GM12878 (cell line): ENCODE results near the gene ADCY2. TPM values are rescaled to one million over a fixed set of nuclear protein-coding genes. Genes with fewer than 3 reads are reported as not detected.

Experiments used
- CBX3 ChIP-seq: fragments of 200-600 bp; sonication (generic); IDR thresholded peaks from 2 replicates; pipeline ENCODE4 v1.6.1; 2016; ENCODE audit warnings: low read depth, borderline replicate concordance
- EED ChIP-seq: sonication (generic); IDR thresholded peaks from 2 replicates; pipeline ENCODE4 v1.6.1; 2016; ENCODE audit warnings: antibody characterized with exemption, low read depth
- IKZF1 ChIP-seq: fragments of 450-650 bp; conservative IDR thresholded peaks from 2 replicates; pipeline ENCODE4 v1.6.1; 2017; ENCODE audit warnings: antibody characterized with exemption, mild to moderate bottlenecking
- IRF5 ChIP-seq: fragments of 450-650 bp; IDR thresholded peaks from 2 replicates; pipeline ENCODE4 v1.6.1; 2017; ENCODE audit warnings: borderline replicate concordance
- MYB ChIP-seq: fragments of 150-350 bp; IDR thresholded peaks from 2 replicates; pipeline ENCODE4 v1.6.1; 2014; ENCODE audit warnings: mild to moderate bottlenecking, low read depth, low read length, borderline replicate concordance
- NFYA ChIP-seq: IDR thresholded peaks from 2 replicates; pipeline ENCODE4 v1.6.1; 2011; ENCODE audit warnings: low read depth, mild to moderate bottlenecking, low read length, improper control_type of control experiment, borderline replicate concordance
- PAX5 ChIP-seq: IDR thresholded peaks from 2 replicates; pipeline ENCODE4 v1.6.1; 2011; ENCODE audit warnings: low read depth, low read length, borderline replicate concordance
- RAD21 ChIP-seq: IDR thresholded peaks from 2 replicates; pipeline ENCODE4 v1.6.1; 2011; ENCODE audit warnings: mild to moderate bottlenecking, low read depth, low read length, moderate library complexity; ENCODE audit not compliant: insufficient read depth
- SMARCA5 ChIP-seq: fragments of 450-650 bp; IDR thresholded peaks from 2 replicates; pipeline ENCODE4 v1.6.1; 2017; ENCODE audit warnings: mild to moderate bottlenecking
- YY1 ChIP-seq: IDR thresholded peaks from 2 replicates; pipeline ENCODE4 v1.6.1; 2011; ENCODE audit warnings: low read depth, mild to moderate bottlenecking, low read length
- polyA plus RNA-seq, 11 experiments: library from polyadenylated mRNA; depleted of rRNA in 4 of 11; unstranded in 6 of 11; stranded (reverse) in 5 of 11; fragments of >200 nt; fragmentation: Nextera tagmentation in 4 of 11; fragmentation: Illumina TruSeq in 1 of 11; extraction: Ambion mirVana in 4 of 11; extraction: Trizol in 1 of 11; gene quantifications; 1 replicate in 1 of 11; 2 replicates in 10 of 11; pipeline versions ENCODE4 v1.2.1 to v1.2.3, GENCODE V29; 2011 to 2016; ENCODE audit warnings: inconsistent platforms in 2 of 11, missing spikeins in 2 of 11, low read depth in 1 of 11
- total RNA-seq, 4 experiments: library from RNA; depleted of rRNA in 3 of 4; stranded (reverse); fragments of >200 nt in 3 of 4; fragmentation: Illumina TruSeq in 1 of 4; extraction: Trizol in 1 of 4; gene quantifications; 2 replicates each; pipeline versions ENCODE4 v1.2.1 to v1.2.3, GENCODE V29; 2013 to 2021
- TF ChIP-seq, protein P1 (sequence below): IDR thresholded peaks from 2 replicates; pipeline ENCODE4 v1.6.1; 2011; ENCODE audit warnings: low read depth, mild to moderate bottlenecking, low read length, moderate library complexity, borderline replicate concordance; ENCODE audit errors: extremely low read depth

Gene ADCY2
- total and polyA plus RNA-seq, 10 of the 15 experiments (the other 5 are each of a cell fraction or from before 2014, with no cell fraction given): 0.07 to 0.26 TPM; not detected in 8

DNA sequence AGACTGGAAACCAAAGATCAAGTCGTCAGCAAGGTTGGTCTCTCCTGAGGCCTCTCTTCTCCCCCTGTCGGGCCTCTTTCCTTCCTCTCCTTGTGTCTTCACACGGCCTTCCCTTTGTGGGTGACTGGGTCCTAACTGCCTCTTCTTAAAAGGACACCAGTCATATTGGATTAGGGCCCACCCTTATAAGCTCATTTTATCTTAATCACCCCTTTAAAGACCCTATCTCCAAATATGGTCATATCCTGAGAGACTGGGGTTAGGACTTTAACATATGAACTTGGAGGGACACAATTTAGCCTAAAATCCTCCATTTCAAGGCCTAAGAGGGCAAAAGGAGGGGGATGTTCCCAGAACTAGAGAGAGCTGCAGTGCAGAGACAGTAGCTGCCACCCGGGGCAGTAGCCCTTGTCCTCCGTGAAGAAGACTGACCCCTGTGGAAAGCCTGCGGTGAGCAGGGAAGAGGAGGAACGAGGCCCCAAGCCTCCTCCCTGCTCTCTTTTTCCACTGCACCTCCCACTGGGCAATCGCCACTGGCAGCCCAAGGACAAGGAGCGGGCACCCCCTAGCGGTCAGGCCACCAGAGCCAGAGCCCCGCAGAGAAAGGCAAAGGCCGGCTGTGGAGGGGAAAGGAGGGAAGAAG lies 420.1 kb downstream of the ADCY2 start (continued):
- no peak for TF ChIP-seq MYB
- TF ChIP-seq RAD21: peak; percentile 94
- no peak for TF ChIP-seq CBX3
- TF ChIP-seq YY1: peak; percentile 76; the same call in 1 of the 2 replicates
- TF ChIP-seq EED: no peak
- no peak for TF ChIP-seq IRF5
- TF ChIP-seq SMARCA5: 0 out of 2 replicates have a peak, but pooled peaks have one; percentile 42
- TF ChIP-seq NFYA: no peak
- TF ChIP-seq PAX5: no peak
- TF ChIP-seq, protein P1, sequence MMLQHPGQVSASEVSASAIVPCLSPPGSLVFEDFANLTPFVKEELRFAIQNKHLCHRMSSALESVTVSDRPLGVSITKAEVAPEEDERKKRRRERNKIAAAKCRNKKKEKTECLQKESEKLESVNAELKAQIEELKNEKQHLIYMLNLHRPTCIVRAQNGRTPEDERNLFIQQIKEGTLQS: no peak
- TF ChIP-seq IKZF1: peak; percentile 67
